Astrocyte (in vitro differentiated cells and primary cell): ENCODE results near the gene BUB1. TPM values are rescaled to one million over a fixed set of nuclear protein-coding genes. Genes with fewer than 3 reads are reported as not detected.

Experiments used
- DNase-seq: peaks from one replicate; pipeline ENCODE4 v3.0.0-alpha.2; 2010; ENCODE audit warnings: low read depth
- FAIRE-seq: peaks from 2 replicates; lab custom pipeline; 2011; peaks lifted over from hg19 to GRCh38; lab: Jason Lieb, UNC
- H2AFZ ChIP-seq: 2 replicates; pipeline ENCODE4 v1.6.0; 2012; ENCODE audit warnings: low read depth, low read length, inconsistent platforms
- H3K27ac ChIP-seq: 2 replicates; pipeline ENCODE4 v1.5.1; 2011; ENCODE audit warnings: low read depth, low read length, inconsistent platforms
- H3K27me3 ChIP-seq: 2 replicates; pipeline ENCODE4 v1.6.0; 2011; ENCODE audit warnings: low read length, inconsistent platforms; ENCODE audit not compliant: insufficient read depth
- H3K36me3 ChIP-seq: 2 replicates; pipeline ENCODE4 v1.5.1; 2011; ENCODE audit warnings: low read length, inconsistent platforms; ENCODE audit not compliant: insufficient read depth
- H3K4me1 ChIP-seq: 2 replicates; pipeline ENCODE4 v1.5.1; 2011; ENCODE audit warnings: low read length, inconsistent platforms; ENCODE audit not compliant: insufficient read depth
- H3K4me2 ChIP-seq: 2 replicates; pipeline ENCODE4 v1.6.0; 2012; ENCODE audit warnings: low read length, inconsistent platforms
- H3K4me3 ChIP-seq: 2 replicates; pipeline ENCODE4 v1.5.1; 2011; ENCODE audit warnings: low read depth, mild to moderate bottlenecking, low read length, inconsistent platforms; ENCODE audit not compliant: insufficient read depth
- H3K79me2 ChIP-seq: 2 replicates; pipeline ENCODE4 v1.6.0; 2012; ENCODE audit warnings: mild to moderate bottlenecking, low read length, inconsistent platforms; ENCODE audit not compliant: insufficient read depth
- H3K9ac ChIP-seq: 2 replicates; pipeline ENCODE4 v1.6.0; 2012; ENCODE audit warnings: mild to moderate bottlenecking, low read length, inconsistent platforms
- H3K9me3 ChIP-seq: 2 replicates; pipeline ENCODE4 v1.5.1; 2012; ENCODE audit warnings: low read depth, mild to moderate bottlenecking, low read length, inconsistent platforms; ENCODE audit not compliant: insufficient read depth
- H4K20me1 ChIP-seq: 2 replicates; pipeline ENCODE4 v1.6.0; 2012; ENCODE audit warnings: low read length, inconsistent platforms; ENCODE audit not compliant: insufficient read depth
- H3K27ac Mint-ChIP-seq: one replicate; pipeline ENCODE4 v1.8.0; 2021; ENCODE audit warnings: mild to moderate bottlenecking, mixed read lengths; ENCODE audit not compliant: unreplicated experiment
- H3K27me3 Mint-ChIP-seq: one replicate; pipeline ENCODE4 v1.8.0; 2021; ENCODE audit warnings: low read depth, mixed read lengths; ENCODE audit not compliant: unreplicated experiment
- H3K36me3 Mint-ChIP-seq: one replicate; pipeline ENCODE4 v1.8.0; 2021; ENCODE audit warnings: low read depth, mixed read lengths; ENCODE audit not compliant: unreplicated experiment
- H3K4me1 Mint-ChIP-seq: one replicate; pipeline ENCODE4 v1.8.0; 2021; ENCODE audit warnings: low read depth, mixed read lengths; ENCODE audit not compliant: unreplicated experiment
- H3K4me3 Mint-ChIP-seq: one replicate; pipeline ENCODE4 v1.8.0; 2021; ENCODE audit warnings: mild to moderate bottlenecking, moderate library complexity, mixed read lengths; ENCODE audit not compliant: unreplicated experiment
- H3K9me3 Mint-ChIP-seq: one replicate; pipeline ENCODE4 v1.8.0; 2021; ENCODE audit warnings: mild to moderate bottlenecking, mixed read lengths; ENCODE audit not compliant: unreplicated experiment
- CTCF ChIP-seq: IDR thresholded peaks from 2 replicates; pipeline ENCODE4 v1.5.1; 2011; ENCODE audit warnings: low read depth, mild to moderate bottlenecking, inconsistent platforms, low read length, moderate library complexity; ENCODE audit not compliant: insufficient read depth
- EZH2 ChIP-seq: IDR thresholded peaks from 2 replicates; pipeline ENCODE4 v1.6.1; 2012; ENCODE audit warnings: mild to moderate bottlenecking, low read length, inconsistent platforms; ENCODE audit not compliant: insufficient read depth
- total RNA-seq: library from RNA; stranded (reverse); gene quantifications from 2 replicates; pipeline ENCODE4 v1.2.1, GENCODE V29; 2021

BUB1 gene
- total RNA-seq, 1 donor from 2014 or later = 8.0 TPM

- H3K4me3 Mint-ChIP-seq = no peak overlapping the region
- Histone ChIP-seq H2AFZ (no peak overlapping the region), H3K27me3 (peaks cover 32% of the 10 kb centered on the region), H3K9ac (no peak overlapping the region), H3K27ac (no peak overlapping the region), H3K79me2 (no peaks in the 10 kb centered on the region), H3K36me3 (no peaks in the 10 kb centered on the region), H3K9me3 (no peaks in the 10 kb centered on the region), H3K4me1 (no peaks in the 10 kb centered on the region), H3K4me2 (no peak overlapping the region), H3K4me3 (no peak overlapping the region), H4K20me1 (no peaks in the 10 kb centered on the region)
- peaks cover 10% of the 10 kb centered on the region for H3K4me1 Mint-ChIP-seq
- no peak for TF ChIP-seq EZH2
- no peak for TF ChIP-seq CTCF
- FAIRE-seq = no peak
- no peak for DNase-seq
- no peaks in the 10 kb centered on the region for H3K9me3 Mint-ChIP-seq
- no peaks in the 10 kb centered on the region for H3K36me3 Mint-ChIP-seq
- H3K27ac Mint-ChIP-seq = no peak overlapping the region
- peaks cover 20% of the 10 kb centered on the region for H3K27me3 Mint-ChIP-seq
These were observed 39.9 kb upstream of the BUB1 start for GRCh38 chr2:110717734-110718133.

- Histone ChIP-seq H3K9ac (no peak overlapping the region), H3K4me3 (no peak overlapping the region), H3K27me3 (peaks cover 28% of the 10 kb centered on the region), H2AFZ (no peak overlapping the region), H3K79me2 (no peaks in the 10 kb centered on the region), H4K20me1 (no peaks in the 10 kb centered on the region), H3K36me3 (no peaks in the 10 kb centered on the region), H3K4me2 (no peak overlapping the region), H3K9me3 (no peaks in the 10 kb centered on the region), H3K27ac (no peak overlapping the region), H3K4me1 (no peaks in the 10 kb centered on the region)
- Mint-ChIP-seq H3K4me1 (peaks cover 10% of the 10 kb centered on the region), H3K36me3 (no peaks in the 10 kb centered on the region), H3K9me3 (peaks cover under 1% of the 10 kb centered on the region), H3K27me3 (peaks cover 19% of the 10 kb centered on the region), H3K4me3 (no peak overlapping the region), H3K27ac (no peak overlapping the region)
- FAIRE-seq (no peak), DNase-seq (no peak)
- TF ChIP-seq CTCF (no peak), EZH2 (no peak)
These were observed 39.2 kb upstream of the BUB1 start for GRCh38 chr2:110716959-110717645.

- Histone ChIP-seq H4K20me1 (no peaks in the 10 kb centered on the region), H3K9me3 (no peaks in the 10 kb centered on the region), H3K79me2 (no peaks in the 10 kb centered on the region), H3K4me2 (no peak overlapping the region), H3K9ac (no peak overlapping the region), H3K4me1 (no peaks in the 10 kb centered on the region), H2AFZ (no peak overlapping the region), H3K4me3 (no peak overlapping the region), H3K36me3 (no peaks in the 10 kb centered on the region), H3K27ac (no peak overlapping the region), H3K27me3 (peaks cover 40% of the 10 kb centered on the region)
- peaks cover 22% of the 10 kb centered on the region for H3K27me3 Mint-ChIP-seq
- FAIRE-seq (no peak), DNase-seq (no peak)
- no peaks in the 10 kb centered on the region for H3K36me3 Mint-ChIP-seq
- H3K4me1 Mint-ChIP-seq = peaks cover 10% of the 10 kb centered on the region
- no peak overlapping the region for H3K4me3 Mint-ChIP-seq
- TF ChIP-seq EZH2 = no peak
- no peak for TF ChIP-seq CTCF
- H3K9me3 Mint-ChIP-seq = peaks cover 3% of the 10 kb centered on the region
- H3K27ac Mint-ChIP-seq = no peak overlapping the region
These were observed 36.8 kb upstream of the BUB1 start for GRCh38 chr2:110714452-110715224.
